ENCODE results near the gene LONRF2.
"Not testable (repeated sequence)": the region's sequence is repeated elsewhere in the genome, so short reads cannot be mapped to it uniquely, and the experiment has no call there.

LONRF2 gene

DNA sequence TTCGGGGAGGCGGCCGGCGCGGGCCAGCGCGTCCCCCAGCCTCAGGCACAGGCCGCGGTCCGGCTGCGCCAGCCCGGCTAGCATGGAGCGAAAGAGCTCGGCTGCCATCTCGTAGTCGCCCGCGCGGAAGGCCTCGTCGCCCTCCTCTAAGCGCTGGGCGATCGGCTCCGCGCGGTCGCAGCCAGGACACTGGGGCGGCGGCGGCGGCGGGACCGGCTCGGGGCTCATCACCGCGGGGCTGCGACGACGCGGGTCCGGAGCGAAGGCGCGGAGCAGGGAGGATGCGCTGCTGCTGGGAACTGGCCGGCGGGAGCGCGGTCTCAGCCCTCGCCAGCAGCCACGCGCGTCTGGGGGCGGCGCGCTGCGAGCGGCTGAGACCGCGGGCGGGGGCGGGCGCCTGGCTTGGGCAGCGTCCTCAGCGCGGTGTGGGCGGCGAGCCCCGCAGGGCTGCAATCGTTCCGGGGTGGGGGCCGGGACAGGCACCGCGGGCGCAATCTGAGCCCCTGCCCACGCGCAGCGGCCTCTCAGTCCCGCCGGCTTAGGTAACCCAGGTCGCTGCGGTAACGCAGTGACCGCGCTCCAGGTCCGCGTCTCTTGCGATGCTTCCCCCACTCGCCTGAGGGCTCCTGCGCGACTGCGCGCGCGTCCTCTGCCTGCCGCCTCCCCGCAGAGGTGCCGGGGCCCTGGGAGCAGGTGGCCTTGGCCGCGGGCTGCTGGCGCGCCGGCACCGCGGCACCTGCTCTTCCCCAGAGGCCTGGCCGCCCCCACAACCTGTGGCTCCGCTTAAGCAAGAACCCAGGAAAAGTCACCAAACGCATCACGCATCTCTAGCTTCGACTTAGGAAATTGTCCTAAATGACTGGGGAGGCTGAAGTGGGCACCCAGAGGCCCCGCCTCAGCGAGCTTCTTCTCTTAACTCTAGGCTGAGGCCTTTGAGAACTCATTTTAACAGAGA is at the start of gene LONRF2:
Gene LONRF2 (minus strand): TSS at position 636 of the 955 bp plus-strand sequence. CDS start 408 bp downstream, at position 228.
- no peak for DNase-seq

DNA sequence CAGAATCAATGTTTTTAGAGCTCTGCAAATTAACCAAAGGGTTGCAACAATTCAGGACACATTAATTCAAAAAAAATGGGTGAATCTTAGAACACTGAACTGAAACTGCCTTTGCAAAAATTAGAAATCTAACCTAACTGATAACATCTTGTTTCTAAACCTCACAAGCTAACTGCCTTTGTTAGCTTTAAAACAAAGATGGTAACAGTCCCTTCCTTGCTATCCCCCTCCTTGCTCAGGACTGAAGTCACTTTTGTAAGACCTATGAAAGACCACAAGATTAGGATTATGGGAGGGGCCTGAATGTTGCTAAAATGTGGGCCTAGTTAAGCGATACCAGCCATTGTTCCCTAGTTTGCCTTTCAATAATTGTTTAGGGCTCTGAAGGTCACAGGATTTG is 44.9 kb upstream of the LONRF2 start:
- DNase-seq, result no peak

DNA sequence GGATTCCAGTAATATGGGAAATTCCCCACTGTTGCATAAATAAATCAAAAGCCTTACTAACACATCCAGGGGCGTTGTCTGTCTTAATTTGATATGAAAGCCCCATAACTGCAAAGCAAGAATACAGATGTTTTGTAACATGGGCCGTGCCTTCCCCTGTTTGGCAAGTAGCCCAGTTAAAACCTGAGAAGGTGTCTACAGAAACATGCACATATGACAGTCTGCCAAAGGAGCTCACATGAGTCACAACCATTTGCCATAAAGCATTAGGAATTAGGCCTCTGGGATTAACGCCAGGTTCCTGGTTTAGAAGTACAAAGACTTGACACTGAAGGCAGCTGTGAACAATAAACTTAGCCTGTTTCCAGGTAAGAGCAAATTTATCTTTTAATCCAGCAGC is 43.1 kb upstream of the LONRF2 start:
- DNase-seq, result no peak

DNA sequence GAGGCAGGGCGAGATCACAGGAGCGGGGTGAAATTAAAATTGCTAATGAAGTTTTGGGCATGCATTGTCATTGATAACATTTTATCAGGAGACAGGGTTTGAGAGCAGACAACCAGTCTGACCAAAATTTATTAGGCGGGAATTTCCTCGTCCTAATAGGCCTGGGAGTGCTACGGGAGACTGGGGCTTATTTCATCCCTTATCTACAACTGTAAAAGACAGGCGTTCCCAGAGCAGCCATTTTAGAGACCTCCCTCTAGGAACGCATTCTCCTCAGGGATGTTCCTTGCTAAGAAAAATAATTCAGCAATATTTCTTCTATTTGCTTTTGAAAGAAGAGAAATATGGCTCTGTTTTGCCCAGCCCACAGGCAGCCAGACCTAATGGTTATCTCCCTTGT is 40.0 kb upstream of the LONRF2 start:
- not testable (repeated sequence) for DNase-seq

DNA sequence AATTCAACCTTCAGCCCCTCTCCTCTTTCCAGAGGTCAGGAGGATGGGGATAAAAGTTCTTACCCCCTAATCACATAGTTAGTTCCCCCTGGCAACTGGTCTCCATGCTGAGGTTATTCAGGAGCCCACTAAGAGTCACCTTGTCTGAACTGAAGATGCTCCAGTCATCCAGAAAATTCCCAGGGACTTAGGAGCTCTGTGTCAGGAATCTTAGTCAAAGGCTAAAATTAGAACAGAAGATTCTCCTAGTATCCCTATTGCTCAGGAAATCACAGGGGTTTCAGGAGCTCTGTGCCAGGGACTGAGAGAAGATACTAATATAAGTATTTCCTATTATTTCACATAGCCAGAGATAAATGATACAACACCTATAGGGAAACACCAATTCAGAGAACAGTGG is 37.3 kb upstream of the LONRF2 start:
- no peak for DNase-seq

DNA sequence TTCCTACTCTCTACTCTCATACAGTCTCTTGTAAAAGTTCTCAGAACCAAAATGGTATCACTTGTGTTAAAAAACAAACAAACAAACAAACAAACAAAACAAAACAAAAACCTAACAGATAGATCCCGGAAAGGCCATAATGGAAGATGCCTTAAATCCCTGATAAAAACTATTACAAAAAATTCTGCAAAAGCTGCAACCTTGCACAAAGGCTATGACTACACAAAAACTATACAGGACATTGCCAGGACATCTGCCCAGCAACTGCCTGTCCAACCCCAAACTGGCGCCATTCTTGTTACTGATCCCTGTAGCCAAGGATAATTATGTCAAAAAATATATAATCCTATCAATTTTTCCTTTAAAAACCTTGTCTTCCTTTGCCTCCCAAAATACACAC is 36.3 kb upstream of the LONRF2 start:
- DNase-seq, result no peak

DNA sequence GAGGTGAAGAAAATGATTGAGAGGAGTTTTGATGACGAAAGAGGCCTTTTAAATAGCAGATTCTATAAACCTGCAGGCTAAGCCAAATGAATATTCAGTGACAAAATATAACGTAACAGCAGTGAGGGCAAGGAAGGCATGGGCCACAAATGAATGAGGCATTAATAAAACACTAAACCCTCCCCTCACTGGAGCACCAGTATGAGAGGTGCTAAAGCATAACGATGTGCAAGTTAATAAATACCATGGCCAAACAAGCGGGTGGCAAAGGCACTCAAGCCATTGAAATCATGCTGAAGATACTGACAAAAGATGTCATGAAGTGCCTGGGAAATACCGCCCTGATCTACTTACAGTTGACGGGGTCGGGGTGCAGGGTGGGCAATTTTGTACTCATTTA is 30.2 kb upstream of the LONRF2 start:
- no peak for DNase-seq

DNA sequence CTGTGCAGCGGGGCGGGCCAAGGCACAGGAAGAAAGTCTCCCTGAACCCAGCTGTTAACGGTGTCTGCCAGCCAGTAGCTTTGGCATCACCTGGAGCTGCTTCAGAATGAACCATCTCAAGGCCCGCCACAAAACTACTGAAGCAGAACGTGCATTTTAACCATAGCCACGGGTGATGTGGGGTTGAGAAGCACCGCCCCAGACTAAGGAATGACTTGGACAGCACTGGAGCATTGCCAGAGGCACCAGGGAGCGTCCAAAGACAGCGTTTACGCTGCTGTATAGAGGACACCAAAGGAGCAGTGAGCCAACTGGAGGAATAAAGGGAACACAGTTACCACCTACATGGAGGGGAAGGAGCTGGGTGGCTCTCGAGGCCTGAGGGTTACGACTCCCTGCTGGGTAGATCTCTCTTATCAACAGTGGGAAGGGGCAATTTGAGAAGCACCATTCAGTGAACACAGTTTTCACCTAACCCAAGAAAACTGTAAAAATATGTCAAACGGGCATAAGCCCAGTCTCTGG is 28.4 kb upstream of the LONRF2 start:
- DNase-seq, result no peak

DNA sequence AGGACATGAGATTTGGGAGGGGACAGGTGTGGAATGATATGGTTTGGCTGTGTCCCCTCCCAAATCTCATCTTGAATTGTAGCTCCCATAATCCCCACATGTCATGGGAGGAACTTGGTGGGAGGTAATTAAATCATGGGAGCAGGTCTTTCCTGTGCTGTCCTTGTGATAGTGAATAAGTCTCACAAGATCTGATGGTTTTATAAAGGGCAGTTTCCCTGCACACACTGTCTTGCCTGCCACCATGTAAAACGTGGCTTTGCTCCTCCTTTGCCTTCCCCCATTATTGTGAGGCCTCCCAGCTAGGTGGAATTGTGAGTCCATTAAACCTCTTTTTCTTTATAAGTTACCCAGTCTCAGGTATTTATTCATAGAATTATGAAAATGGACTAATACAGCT is 22.8 kb upstream of the LONRF2 start:
- not testable (repeated sequence) for DNase-seq

DNA sequence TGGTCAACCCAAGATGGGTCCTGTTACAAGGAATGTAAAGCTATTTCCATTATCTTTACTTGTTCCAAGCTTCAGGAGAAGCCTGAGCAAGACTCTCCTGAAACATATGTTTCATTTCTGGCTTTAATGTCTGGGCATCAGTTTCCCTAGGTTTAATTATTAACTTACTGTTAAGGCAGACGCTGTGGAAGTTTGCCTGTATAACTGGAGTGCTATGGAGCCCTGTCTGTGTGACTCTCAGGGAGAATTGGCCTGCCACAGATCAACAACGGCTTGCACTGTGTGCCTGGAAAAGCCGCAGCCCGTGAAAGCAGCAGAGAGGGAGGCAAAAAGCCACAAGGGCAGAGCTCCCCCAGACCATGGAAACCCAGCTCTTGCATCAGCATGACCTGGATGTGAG is 22.1 kb upstream of the LONRF2 start:
- DNase-seq, result no peak

DNA sequence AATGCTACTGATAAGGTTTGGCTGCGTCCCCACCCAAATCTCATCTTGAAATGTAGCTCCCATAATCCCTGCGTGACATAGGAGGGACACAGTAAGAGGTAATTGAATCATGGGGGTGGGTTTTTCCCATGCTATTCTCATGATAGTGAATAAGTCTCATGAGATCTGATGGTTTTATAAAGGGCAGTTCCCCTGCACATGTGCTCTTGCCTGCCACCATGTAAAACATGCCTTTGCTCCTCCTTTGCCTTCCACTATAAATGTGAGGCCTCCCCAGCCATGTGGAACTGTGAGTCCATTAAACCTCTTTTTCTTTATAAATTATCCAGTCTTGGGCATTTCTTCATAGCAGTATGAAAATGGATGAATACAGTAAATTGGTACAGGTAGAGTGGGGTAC is 20.2 kb upstream of the LONRF2 start:
- not testable (repeated sequence) for DNase-seq

DNA sequence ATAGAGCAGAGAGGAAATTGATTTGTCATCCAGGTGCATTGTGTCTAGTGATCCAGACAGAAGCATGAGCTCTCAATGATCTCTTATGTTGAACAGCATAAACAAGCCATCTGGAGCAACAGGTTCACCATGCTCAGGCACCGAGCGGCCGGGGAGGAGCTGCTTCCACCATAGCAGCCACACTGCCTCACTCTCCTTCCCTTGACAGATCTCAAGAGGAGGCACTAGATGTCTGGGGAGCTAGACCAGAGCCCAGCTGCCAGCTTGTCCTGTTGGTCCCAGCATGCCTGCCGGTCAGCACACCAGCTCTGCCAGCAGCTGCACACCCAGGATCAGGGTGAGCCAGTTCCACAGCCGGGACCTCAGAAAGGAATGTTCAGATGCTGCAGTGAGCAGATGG is 17.5 kb upstream of the LONRF2 start:
- DNase-seq, result no peak

DNA sequence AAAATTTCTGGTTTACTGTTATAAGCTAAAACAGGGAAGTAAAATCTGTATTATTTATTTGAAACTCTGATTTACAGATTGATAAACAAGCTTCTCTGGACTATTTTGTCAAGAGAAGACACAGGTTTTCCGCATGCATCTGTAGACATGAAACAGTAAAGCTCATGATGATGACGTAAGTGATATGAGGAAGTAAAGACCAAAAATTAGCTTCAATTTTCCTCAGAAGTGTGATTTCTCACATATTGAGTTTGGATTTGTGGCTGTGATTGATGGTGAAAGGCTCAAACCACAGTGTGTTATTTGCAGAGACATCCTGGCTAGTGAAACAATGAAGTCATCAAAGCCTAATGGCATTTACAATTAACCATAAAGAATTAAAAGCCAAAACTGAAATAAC is 12.6 kb upstream of the LONRF2 start:
- no peak for DNase-seq

DNA sequence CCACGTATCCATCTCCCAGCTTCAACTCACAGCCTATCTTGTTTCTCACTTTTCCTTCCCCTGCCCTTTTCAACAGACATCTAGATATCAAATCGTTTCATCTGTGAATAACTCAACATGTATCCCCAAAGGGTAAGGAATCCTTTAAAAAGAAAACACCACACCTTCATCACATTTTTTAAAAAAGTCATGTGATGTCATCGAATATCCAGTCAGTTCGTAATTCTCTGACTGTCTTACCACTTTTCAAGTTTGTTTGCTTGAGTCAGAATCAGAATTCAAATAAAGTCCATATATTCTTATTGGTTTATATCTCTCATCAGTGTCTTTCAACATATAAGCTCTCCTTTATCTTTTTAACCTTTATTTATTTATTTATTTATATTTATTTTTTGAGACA is 5.4 kb upstream of the LONRF2 start:
- DNase-seq, result no peak

DNA sequence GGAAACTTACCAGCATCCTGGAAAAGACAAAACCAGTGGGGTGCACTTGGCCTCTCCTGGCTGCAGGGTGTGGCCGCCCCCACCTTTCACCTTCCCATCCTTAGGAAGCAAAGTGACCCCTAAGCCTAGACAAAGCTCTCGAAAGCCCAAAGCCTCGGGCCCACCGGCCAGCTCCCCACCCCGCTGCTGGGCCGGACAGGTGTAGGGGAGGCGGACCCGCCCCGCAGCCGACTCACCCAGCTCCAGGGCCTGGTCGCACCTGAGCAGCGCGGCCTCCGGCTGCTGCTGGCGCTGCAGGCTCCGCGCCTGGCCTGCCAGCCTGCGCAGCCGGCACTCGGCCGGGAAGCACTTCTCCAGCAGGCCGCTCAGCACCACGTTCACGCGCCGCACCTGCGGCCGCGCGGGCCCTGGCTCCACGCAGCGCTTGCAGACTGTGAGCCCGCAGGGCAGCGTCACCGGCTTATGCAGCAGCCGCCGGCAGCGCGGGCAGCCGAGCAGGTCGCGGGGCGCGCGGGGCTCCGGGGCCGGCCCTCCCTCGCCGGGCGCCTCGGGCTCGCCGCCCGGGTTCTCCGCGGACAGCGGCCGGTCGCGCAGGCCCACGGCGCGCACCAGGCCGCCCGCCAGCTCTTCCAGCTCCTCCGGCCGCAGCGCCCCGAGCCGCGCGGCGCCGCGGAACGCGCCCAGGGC is 979 bp downstream of the LONRF2 start:
- no peak for DNase-seq

DNA sequence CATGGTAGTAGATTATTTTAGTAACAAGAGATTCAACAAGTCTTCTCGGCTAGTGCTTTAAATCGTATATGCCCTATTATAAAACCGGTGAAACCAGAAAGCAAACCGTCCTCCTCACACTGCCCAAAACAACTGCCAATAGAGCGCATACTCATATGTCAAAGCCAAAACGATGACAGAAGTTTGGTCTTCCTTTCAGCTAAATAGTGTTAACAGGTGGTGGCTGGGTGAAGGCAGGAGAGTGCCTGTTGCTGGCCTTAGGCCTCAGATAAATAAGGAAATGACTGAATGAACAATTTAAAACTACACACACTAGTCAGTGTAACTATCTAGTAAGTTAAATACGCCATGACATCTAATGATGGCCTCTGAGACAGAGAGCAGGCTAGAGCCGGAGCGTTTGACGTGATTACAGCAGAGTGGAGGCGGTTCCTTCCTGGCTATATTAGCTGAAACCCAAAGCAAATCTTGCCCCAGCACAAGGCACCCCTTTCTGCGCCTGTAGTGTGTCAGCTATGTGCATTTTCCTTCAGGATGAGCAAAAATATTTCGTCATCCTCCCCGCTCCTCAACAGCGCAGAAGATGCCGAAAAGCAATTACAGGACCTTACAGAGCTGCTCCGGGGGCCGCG is 1.6 kb downstream of the LONRF2 start:
- no peak for DNase-seq

DNA sequence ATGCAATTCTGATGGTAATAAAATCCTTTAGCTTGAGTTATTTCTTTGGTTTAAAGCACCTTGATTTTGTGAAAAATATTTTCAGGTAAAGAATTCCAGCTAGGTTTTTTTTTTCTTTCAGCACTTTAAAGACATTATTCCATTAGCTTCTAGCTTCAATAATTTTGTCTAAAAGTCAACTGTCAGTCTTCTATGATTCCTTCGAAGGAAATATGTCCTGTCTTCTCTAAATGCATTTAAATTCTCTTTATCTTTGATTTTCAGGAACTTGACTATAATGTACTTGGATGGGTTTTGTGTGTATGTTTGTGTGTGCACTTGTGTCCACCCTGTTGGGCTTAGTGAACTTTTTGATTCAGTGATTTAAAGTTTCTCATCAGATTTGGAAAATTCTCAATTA is 4.7 kb downstream of the LONRF2 start:
- no peak for DNase-seq

DNA sequence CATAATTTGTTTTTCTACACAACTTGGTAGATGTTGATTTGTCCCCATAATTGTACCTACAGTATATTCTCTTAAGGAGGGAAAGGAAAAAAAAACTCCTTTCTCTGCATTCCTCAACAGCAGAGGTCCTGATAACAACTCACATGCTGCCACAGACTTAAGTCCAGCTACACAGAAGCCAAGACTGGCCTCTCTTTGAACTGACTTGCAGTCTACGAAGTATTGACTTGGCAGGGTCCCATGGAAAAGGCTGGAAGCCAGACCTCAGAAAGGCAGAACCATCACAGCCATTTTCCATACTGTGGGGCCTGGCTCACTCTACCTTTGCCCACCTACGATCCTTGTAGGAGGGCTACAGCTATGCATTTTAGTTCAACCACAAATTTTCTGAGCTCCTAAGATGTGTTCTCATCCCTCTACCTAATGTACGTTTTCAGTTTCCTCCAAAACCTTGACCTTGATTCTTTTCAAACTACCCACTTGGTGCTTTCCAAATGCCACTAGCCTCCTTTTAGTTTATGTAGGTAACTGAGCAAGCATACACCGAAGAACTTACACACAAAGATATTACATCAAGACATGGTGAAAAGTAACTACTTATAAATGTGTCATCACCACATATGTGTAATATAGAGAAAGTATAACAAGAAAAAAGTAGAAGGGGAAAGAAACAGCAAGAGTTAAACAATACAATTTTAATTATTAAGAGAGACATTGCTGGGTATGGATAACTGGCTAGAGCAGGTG is 12.2 kb downstream of the LONRF2 start:
- no peak for DNase-seq

DNA sequence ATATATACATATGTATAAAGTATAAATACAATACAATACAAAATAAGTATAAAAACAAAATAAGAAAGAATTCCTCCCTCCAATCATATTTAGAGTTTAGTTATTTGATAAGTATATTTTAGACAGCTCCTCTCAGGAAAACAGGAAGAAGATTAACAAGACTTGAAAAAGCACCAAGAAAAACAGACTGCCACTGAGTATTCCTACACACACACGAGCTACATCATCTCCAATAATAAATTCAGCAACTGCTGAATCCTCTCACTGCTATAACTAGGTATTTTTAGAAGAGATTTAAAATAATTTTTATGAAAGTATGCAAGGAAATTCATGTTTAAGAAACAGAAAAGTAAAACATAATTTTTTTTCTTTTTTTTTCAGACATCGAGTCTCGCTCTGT is 13.0 kb downstream of the LONRF2 start:
- no peak for DNase-seq

DNA sequence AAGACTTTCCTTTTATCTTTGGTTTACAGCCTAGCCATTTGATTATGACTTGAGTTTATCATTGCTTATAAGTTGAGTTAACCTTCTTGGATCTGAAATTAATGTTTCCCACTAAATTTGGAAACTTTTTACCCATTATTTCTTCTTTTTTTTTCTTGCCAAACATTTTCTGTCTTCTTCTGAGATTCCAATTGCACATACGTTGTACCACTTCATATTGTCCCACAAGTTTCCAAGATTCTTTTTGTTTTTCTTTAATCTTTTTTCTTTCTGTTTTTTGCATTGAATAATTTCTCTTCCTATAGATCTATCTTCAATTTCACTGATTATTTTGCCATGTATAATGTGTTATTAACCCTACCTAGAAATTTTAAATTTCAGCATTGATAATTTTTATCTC is 18.6 kb downstream of the LONRF2 start:
- no peak for DNase-seq

DNA sequence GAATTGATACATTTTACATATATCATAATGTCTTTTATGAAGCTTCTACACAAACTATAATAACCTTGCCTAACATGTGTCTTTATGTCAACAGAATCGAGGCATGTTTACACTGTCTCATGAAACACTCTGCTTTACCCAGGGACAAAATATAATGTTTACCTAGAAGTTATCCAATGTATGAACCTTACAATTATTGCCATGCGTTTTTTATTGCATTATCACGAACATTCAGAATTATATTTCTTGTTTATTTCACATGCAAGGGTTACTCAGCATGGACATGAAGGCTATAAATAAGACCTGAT is 19.8 kb downstream of the LONRF2 start:
- no peak for DNase-seq

DNA sequence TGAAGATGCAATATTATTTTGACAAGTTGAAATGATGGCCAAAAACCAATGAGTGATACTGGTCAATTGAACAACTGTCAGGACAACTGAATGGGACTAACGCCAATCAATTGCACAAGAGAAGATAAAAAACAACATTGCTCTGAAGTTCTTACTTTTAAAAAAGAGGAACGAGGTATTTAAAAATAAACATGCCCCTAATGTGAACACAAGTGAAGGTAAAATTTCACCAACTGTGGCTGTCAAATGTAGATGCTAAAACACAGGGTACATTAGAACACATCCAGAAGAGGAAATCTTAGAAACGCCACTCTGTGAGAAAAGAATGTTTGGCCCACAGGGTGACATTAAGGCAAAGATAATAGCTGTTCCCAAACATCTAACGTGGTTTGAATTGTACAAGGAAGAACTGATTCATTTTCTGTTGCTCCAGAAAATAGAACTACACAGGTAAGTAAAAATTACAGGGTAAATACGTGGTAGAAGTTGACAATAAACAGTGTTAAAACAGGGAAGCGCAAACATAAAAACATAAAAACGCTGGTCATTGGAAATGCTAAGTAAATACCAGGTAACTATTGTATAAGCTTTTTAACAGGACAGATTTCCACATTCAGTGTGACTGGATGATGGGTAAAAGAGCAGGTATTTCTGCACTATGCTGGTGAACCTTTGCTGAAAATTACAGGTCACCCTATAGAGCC is 20.3 kb downstream of the LONRF2 start:
- no peak for DNase-seq

Data from CD4-positive, alpha-beta T cell treated with Interferon gamma for 1 hour (primary cell).